Stomach (tissue), 4 donors: ENCODE data around the gene DNAAF9.

Experiments
- EP300 ChIP-seq: sonication (generic); formaldehyde crosslinking; IDR thresholded peaks from one replicate; pipeline ENCODE4 v1.6.1; 2017; ENCODE audit warnings: antibody characterized with exemption
- POLR2A ChIP-seq, 4 donors: fragments of 450-650 bp; IDR thresholded peaks; one replicate each; pipeline ENCODE4 v1.6.1; 2016; ENCODE audit warnings: antibody characterized with exemption in 4 of 4, control low read depth in 2 of 4, mild to moderate bottlenecking in 1 of 4, moderate library complexity in 1 of 4
- POLR2AphosphoS5 ChIP-seq, 3 donors: sonication (generic); formaldehyde crosslinking; IDR thresholded peaks; one replicate each; pipeline ENCODE4 v1.6.1; 2016; ENCODE audit warnings: antibody characterized with exemption in 3 of 3
- TF ChIP-seq, protein P1 (sequence below), 7 experiments: fragments of 450-650 bp in 4 of 7; fragments of 200-600 bp in 3 of 7; sonication (generic) in 3 of 7; IDR thresholded peaks; one replicate each; pipeline ENCODE4 v1.5.1; 2016 to 2019; ENCODE audit warnings: antibody characterized with exemption in 7 of 7, control low read depth in 2 of 7, mild to moderate bottlenecking in 1 of 7

DNA sequence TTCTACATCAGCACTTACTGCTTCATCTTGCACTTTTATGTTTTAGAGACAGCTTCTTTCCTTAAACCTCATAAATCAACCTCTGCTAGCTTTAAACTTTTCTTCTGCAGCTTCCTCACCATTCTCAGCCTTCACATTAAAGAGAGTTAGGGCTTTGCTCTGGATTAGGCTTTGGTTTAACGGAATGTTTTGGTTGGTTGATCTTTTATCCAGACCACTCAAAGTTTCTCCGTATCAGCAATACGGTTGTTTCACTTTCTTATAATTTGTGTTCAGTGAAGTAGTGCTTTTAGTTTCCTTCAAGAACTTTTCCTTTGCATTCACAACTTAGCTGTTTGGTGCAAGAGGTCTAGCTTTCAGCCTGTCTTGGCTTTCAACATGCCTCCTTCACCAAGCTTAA is 40.4 kb downstream of the DNAAF9 start:
- TF ChIP-seq, protein P1, sequence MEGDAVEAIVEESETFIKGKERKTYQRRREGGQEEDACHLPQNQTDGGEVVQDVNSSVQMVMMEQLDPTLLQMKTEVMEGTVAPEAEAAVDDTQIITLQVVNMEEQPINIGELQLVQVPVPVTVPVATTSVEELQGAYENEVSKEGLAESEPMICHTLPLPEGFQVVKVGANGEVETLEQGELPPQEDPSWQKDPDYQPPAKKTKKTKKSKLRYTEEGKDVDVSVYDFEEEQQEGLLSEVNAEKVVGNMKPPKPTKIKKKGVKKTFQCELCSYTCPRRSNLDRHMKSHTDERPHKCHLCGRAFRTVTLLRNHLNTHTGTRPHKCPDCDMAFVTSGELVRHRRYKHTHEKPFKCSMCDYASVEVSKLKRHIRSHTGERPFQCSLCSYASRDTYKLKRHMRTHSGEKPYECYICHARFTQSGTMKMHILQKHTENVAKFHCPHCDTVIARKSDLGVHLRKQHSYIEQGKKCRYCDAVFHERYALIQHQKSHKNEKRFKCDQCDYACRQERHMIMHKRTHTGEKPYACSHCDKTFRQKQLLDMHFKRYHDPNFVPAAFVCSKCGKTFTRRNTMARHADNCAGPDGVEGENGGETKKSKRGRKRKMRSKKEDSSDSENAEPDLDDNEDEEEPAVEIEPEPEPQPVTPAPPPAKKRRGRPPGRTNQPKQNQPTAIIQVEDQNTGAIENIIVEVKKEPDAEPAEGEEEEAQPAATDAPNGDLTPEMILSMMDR (IDR thresholded peaks at IDR 0.05): no peak
- TF ChIP-seq EP300 (no peak), POLR2A (IDR thresholded peaks at IDR 0.05) (no peak), POLR2AphosphoS5 (IDR thresholded peaks at IDR 0.05) (no peak)
